NCI-H510A (cell line): ENCODE data around the gene SASH1.
"Not testable (repeated sequence)": the region's sequence is repeated elsewhere in the genome, so short reads cannot be mapped to it uniquely, and the experiment has no call there.

Source experiments
- DNase-seq: peaks from one replicate; lab custom pipeline; 2025; lab: John Stamatoyannopoulos, UW

Gene SASH1

DNA sequence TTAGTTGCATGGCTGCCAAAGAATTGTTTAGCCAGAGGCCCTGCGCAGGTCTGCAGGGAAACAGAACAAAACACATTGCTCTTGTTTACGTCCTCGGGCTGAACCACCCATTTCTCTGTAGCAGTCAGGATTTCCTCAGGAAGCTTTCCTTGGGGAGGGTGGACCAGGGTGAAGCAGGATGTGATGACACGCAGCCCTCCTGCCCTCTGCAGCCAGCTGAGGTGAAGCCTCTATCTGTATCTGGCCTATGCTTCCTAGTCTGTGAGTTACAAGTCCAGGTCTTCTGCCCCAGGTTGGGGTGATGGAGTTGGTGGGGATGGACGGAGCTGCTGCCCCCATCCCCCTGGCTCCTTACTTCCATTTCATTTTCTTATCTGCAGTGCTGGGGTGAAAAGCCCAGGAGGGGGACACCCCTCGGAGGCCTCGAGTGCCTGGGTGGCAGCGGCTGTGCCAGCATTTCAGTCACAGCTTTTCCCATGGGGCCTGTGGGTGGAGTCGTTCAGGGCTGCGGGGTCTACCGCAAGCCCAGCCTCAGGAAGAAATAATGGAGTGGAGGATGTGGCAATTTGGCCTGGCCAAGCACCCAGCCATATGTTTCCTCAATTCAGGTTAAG is 24.9 kb downstream of the SASH1 start:
- no peak for DNase-seq

DNA sequence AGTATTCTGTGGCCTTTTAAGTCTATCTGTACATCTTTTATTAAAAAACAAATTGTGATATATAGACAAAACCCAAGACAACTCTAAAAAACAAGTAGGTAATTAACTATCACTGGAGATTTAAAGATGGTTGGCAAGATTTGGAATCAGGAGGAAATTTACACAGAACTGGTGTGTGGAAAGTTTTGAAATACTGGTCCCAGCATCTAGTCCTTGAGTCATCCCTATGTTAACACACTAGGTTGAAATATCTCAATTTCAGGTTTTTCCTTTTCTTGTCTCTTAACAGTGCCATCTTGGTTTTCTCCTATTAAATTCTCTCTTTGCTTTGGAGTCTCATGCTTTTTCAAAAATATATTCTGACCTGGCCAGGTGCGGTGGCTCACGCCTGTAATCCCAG is 27.5 kb downstream of the SASH1 start:
- no peak for DNase-seq

DNA sequence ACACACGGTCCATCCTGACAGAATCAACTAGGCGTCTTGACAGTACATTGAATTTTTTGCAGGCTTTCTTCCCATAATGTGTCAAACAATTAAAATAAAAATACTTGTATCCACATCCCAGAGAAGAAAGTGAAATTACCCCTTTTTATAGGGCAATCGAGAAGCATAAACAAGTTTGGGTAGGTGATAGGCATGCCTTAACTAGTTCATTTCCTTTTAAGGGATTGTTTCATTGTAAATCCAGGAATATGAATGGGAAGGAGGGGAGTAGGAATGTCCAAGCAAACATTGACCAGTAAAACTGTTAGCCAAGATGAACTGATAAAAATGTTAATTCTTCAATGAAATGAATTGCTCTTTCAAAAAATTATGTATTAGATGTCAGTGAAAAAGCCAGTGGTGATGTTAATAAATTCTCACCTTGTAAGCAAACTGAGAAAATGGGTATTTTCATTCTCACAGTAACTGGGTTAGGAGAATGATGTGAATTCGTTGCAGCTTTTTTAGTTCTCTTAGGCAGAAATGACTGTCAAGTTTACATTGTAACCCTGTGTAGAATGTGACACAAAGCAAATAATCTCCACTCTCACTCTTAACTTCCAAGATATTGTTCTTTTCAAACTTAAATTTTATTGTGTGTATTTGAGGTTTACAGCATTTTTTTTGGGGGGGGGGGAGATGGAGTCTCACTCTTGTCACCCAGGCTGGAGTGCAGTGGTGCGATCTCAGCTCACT is 31.6 kb downstream of the SASH1 start:
- no peak for DNase-seq

DNA sequence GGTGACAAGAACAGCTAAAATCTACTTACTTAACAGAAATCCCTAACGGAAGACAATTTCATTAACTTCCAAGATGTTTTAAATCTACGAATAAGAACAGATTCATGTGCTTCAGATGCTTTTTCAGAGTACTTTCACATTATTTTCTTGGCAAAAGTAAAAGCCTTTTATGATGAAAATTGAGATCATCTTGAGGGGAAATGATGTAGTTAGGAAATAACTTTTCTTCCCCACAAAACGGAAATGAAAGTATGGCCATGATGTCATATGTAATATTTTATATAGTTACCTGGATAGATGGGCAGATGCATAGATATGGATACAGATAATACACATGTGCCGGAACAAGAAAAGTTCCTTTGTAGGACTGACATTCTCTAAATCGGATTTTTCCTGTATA is 32.8 kb downstream of the SASH1 start:
- no peak for DNase-seq

DNA sequence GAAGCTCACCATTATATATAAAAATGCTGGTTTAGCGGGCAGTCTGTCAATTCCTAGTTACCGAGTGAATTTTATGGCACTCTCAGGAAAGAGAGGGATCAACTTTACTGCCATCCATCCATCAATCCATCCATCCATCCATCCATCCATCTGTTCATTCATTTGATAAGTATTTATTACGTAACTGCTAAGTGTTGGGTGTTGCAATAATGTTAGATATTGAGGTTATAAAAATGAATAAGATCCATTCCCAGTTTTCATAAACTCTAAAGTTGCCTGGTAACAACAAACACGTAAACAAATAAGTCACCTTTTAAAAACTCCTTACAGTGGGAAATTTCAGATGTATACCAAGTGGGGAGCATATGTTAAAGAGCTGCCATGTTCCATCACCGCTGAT is 36.8 kb downstream of the SASH1 start:
- no peak for DNase-seq

DNA sequence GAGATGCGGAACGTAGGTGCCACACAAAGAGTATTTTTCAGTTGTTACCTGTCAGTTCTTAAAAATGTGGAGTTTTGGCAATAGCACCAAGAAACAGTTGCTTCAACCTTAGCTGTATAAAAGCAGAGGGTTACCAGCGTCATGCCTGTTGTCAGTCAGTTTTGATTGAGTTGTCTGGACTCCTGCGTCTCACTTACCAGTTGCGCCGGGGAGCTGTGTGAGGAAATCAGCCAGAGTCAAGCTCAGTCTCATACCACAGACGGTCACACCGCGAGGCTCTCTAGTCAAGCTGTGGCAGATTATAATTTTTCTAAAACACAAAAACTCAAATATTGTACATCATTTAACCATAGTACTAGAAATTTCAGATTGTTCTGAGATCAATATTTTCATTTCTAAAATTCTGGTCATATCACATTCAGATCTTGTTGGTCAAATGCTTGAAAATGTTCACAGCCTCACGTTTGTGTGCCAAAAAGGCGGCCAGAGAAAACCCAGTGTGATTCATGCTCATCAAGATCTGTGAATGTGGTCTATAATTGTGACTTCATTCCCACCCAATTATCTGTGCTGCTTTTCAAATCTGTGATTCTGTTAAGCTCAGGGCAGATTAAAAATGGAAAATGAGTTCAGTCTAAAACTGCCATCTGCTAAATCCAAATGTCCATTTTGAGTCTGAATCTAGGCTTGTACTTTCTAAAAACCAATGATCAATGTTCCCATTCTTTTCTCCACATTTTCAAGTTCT is 37.5 kb downstream of the SASH1 start:
- DNase-seq, result no peak

DNA sequence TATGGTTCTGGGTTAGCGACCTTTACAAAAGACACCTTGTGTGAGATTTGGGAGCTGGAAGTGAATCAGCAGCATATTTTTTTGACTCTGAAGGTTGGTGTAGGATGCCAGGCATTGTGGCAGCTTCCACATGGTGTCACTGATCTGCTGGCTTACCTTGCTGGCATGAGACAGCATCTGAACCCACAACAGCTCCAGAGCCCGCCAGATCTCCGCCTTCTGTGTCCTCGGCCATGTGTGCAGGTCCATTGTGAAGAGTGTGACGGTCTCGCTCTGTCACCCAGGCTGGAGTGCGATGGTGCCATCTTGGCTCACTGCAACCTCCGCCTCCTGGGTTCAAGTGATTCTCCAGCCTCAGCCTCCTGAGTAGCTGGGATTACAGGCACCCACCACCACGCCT is 39.4 kb downstream of the SASH1 start:
- not testable (repeated sequence) for DNase-seq

DNA sequence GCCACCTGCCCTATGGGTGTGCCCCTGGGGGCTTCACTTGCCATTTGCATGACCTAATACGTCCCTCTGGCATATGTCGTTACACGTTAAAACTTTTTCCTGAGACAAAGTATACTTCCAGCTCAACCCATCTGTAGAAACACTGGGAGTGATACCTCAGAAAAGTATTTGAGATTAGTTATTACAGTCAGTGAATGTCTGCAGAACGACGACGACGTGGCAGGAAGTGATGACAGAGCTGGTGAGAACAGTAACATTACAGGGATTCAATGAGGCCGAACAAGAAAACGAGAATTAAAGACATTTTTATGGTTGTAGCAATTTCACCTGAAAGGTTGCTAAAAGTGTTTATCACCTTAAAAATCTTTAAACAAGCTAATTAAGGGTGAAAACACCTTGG is 40.2 kb downstream of the SASH1 start:
- DNase-seq, result no peak

DNA sequence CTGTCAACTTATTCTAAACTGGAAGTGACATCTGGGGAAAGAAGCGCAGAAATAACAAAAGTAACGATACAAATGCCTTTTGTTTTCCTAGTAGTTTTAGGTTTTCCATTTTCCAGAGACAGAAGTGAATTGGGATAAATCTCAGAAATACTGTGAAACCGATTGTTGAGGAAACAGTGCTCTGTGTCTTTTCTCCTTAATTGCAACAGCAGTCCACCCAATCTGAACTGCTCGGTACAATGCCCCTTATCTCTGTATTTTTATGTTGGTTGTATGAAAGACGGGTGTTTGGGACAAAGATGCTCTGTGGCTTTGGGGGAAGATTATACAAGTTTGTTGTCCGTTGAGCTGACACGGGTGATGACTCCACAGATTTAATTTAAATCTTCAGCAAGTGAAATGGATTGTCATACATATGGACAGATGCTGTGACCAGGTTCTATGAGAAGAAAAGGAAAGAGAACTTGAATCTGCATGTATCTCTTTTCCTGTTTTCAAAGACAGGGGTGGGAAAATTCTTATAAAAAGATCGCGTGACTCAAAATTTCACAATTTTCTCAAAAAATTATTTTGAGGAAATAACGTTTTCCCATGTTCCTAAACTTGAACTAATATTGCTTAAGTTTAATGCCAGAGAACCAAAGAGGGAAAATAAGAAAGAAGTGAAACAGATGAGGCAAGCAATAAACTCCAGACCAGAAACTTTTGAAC is 41.2 kb downstream of the SASH1 start:
- no peak for DNase-seq

DNA sequence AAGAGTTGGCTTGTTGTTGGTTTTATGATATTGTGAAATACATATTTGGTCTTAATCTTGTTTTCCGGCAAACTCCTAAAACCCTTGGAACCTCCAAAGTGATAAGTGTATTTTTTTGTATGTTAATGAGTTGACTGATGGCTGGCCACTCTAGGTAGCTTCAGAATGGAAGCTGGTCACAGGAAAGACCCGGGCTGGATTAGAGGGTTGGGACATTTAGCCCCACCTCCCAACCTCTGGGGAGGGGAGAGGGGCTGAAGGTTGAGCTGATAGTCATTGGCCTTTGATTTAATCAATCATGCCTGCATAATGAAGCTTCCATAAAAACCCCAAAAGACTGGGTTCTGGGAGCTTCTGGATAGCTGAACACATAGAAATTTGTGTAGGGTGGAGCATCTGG is 42.7 kb downstream of the SASH1 start:
- no peak for DNase-seq

DNA sequence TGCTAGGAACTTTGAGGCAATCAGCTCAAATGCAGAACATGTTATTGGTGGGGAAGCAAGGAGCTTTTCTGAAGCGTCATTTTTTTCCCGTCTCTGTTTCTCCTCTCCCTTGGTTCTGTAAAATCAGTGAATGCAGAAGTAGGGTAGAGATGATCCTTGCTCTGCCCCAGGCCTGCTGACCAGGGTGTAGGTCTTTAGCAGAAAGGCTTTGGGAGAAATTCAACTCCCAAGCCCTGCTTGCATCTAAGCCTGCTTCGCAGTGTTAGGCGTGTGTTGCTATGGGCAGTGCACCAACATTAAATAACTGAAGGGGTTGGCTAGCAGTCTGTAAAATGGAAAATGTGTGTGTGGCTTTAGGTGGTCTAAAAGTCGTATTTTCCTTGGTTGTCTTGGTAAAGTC is 45.9 kb downstream of the SASH1 start:
- DNase-seq, result no peak

DNA sequence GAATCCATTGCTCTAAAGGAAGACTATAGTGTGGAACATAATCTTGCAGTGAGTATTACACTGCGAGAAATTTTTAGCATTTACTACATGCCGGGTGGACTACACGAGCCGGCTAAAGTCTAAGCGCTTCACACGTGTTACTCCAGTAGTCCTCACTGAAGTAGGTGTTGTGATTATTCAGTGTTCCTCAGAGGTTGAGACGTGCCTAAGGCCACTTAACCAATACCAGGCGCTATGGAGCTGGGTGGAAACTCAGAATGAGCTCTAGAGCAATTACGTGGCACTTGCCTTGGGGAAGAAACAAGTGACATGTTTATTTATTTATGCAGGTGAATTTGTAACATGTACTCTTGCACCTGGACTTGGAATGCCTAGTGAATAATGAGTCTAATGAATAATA is 46.4 kb downstream of the SASH1 start:
- peak; percentile 6 for DNase-seq

DNA sequence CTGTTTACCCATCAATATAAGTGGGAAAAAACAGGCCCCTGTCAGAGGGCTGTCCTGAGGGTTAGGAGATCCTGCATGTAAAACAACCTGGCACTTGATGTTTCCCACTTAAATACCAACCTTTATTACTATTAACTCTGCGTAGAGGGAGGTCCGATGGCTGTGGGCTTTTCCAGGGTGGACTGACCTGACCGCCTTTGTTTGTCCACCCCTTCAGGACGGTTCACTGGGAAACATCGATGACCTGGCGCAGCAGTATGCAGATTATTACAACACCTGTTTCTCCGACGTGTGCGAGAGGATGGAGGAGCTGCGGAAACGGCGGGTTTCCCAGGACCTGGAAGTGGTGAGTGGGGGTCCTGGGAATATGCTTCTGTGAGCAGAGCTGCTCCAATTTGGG is 47.3 kb downstream of the SASH1 start:
- no peak for DNase-seq

DNA sequence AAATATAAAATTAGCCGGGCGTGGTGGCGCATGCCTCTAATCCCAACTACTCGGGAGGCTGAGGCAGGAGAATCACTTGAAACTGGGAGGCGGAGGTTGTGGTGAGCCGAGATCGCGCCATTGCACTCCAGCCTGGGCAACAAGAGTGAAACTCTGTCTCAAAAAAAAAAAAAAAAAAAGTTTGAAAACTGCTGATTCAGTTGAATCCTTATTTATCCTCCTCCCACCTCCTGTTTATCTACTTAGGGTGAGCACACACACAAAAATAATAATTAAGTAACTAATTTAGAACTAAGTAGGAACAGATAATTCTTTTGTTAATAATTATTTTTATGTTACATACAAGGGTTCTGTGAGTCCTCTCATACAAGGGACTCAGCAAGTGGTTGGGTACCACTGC is 49.5 kb downstream of the SASH1 start:
- DNase-seq, result not testable (repeated sequence)

DNA sequence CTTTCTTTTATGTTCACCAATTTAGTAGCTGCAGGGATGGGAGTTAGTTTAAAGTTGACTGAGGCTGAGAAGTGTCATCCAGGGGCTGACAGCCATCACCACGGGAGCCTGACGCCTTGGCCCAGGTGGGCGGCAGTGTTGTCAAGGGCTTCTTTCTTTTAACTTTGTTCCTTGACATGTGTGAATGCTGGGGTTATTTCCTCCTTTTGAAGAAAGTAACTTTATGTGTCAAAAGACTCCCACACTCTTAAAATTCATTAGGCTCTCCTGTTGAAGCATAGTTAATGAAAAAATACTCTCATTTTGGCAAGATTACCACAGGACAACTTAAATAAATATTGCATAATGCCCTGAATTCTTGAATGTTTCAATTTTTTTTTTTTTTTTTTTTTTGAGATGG is 50.0 kb downstream of the SASH1 start:
- DNase-seq, result no peak

DNA sequence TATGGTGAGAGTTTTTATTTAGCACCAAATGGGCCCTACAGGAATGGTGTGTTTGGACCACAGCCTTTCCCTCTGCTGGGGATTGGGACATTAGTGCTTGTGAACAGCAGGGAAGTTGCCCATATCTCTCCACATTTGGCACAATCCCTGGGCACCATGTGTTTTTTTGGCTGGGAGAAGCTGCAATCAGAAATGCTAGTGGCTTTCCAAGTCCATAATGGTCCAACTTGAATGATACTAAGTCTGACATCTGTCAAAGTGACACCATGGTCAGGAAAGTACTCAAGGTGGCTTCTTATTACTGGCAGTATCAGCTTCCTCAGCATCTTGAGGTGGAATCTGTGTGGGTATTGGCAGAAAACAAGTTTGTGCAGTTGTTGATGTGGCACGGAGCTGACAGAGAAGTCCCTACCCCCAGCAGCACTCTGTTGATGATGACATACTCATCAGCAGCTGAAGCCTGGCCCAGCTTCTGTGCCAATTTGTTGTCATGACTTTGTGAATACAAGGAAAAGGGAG is 53.0 kb downstream of the SASH1 start:
- no peak for DNase-seq

DNA sequence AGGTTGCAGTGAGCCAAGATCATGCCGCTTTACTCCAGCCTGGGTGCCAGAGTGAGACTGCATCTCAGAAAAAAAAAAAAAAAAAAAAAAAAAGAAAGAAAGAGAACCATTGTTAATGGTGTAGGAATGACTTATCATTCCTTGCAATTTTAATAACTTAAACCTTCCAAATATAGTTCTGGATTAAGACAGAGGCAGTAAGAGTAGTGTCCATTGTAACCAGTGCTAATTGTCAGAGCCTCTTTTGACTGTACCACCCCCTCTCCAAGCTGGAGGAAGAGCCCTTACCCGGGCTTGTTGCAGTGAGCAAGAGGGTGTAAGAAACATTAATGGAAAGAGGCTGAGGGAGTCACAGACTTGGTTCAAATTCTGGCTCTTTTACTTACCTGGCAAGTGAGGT is 53.8 kb downstream of the SASH1 start:
- no peak for DNase-seq

DNA sequence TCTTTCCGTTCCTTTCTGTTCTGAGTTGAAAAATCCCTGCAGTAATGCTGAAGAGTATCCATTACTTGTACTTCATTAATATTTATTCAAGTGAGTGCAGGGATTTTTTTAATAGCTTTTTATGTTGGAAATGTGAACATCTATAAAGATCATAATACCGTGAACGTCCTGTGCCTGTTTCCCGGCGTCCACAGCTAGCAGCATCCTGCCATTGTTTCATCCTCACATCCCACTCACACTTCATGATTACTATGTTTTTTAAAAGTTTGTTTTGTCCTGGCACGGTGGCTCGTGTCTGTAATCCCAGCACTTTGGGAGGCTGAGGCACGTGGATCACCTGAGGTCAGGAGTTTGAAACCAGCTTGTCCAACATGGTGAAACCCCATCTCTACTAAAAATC is 54.3 kb downstream of the SASH1 start:
- DNase-seq, result no peak

DNA sequence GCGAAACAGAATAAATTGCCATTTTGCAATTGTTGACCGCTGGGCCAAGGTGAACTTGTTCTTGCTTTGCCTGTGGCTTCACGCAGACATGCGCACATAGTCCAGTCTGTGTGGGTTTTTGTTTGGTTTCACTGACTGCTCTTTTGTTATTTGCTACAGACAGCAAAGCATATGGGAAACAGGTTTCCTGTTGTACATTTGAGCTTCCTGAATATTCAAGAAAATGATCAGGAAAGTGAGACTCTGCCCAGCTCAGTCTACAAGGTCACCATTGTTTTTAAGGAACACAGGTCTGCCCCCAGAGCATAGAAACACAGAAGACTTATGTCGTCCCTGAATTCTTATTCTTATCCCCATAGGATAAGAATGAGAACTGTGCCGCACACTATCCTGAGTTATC is 55.6 kb downstream of the SASH1 start:
- no peak for DNase-seq

DNA sequence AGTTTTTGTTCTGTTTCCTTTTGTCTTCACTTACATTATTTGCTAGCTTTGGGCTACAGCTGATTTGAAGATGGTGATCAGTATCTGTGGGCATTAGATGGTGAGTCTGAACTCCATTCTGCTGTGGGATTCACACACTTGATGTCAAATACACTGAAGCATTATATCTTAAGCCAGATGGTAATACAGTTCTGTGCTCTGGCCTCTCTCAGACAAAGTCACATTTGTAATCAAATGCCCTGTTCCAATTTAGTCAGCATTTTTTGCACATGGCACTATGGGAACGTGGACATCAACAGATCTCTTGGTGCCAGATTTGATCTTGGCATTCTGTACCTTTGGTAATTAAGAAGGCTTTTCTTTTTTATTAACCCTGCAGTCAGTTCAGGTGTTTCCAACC is 56.0 kb downstream of the SASH1 start:
- DNase-seq, result no peak

DNA sequence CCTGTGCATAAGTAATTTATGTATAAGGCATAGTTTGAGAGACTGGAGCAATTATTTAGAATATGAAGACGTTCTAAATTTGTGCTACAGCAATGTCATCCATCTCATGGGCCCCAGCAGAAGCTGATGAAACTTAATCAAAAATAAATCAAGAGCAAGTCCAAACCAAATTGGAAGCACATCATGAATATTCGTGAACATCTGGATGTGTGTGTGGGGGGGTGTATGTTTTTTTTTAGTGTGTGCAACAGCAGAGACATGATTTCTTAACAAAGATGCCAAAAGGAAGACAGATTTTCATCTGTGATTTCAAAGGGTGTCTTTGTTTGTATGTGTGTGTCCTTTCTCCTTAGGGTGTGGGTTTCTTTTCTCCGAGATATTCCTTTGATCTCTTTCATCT is 58.9 kb downstream of the SASH1 start:
- no peak for DNase-seq

DNA sequence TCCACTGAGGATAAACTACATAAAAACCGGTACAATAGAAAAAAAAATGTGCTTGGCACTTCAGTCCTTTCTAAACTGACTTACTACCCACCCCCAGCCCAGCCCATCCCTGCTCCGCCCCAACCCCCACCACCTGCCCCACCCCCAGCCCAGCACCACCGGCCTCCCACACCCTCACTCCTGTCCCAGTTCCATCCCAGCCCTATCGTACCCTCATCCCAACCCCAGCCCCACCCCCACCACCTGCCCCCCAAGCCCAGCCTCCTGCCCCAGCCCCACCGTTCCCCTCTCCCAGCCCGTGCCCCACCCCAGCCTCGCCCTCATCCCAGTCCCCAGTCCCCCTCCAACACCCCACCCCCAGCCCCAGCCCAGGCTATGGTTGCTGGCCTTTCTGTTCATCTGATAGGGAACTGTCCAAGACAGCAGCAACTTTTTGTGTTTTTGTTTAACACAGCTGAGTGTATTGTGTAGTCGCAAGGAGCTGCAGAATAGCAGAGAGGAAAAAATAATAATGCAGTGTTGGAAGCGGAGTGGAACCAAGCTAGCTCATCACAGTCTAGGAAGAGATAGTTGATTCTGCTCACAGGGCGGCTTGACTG is 61.9 kb downstream of the SASH1 start:
- no peak for DNase-seq
